Measurements from ENCODE around the gene RAET1L.
"Not testable (repeated sequence)": the region's sequence is repeated elsewhere in the genome, so short reads cannot be mapped to it uniquely, and the experiment has no call there.

RAET1L gene

GRCh38 chr6:150043501-150044412 lies 18.4 kb upstream of the RAET1L start:
- no peak for DNase-seq

GRCh38 chr6:150043096-150043495 lies 17.8 kb upstream of the RAET1L start:
- no peak for DNase-seq

DNA sequence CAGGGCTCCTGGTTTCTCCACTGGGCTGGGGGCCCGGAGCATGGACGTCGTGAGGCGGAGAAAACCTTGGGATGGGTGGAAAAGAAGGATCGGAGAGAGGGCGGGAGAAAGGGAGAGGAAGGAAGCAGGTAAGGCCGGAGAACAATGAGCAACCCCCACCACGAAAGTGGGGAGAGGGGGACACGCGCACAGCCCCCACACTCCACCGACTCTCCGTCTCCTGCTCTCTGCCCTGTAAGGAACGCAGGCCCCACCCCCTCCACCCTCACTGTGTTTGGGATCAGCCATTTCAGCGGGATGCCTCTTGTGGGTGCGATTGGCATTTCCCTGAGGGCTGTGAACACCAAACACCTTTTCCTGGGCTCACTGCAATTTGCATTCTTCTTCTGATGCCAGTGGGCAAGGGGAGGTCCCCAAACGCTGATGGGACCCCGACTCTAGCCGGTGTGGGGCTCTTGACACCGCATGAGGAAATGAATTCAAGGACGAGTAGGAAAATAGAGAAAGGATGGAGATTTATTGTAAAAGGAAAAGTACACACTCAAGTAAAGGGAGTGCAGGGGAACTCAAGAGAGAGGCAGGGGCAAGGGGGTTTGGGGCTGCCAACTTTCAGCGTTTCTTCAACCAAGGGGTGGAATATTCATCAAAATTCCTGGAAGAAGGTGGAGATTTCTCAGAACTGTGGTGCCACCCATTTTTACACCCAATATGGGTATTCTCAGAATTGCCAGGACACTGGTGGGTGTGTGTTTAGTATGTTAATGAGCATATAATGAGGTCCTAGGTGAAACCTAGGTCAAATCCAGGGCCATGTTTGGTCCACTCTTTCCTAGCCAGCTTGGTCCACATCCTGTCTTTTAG lies 13.1 kb upstream of the RAET1L start:
- DNase-seq = no peak

- no peak for DNase-seq
Measured at GRCh38 chr6:150037526-150038201, 12.3 kb upstream of the RAET1L start.

- no peak for DNase-seq
Measured at GRCh38 chr6:150036081-150036480, 10.7 kb upstream of the RAET1L start.

DNA sequence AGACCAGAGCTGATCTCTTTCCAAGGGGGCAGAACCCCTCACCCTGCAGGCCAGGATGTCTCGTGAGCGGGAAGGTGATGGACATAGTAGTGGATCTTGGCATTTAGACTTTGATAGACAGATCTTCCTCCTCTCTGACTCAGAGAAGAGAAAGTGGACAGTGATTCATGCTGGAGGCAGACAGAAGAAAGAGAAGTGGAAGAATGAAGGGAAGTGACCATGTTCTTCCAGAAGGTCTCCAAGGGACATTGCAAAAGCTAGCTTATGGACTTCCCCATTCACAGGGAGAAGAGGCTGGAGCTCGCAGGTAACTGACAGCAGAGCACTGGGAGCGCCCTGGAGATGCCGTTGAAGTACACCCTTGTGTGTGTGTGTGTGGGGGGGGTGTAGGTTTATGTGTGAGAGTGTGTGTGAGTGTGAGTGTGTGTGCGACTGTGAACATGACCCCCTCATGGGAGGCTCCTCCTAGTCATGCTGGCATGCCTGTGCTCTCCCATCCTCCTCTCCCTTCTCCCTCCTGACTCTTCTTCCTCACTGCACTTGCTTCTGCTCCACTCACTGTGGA lies 8.0 kb upstream of the RAET1L start:
- no peak for DNase-seq

DNA sequence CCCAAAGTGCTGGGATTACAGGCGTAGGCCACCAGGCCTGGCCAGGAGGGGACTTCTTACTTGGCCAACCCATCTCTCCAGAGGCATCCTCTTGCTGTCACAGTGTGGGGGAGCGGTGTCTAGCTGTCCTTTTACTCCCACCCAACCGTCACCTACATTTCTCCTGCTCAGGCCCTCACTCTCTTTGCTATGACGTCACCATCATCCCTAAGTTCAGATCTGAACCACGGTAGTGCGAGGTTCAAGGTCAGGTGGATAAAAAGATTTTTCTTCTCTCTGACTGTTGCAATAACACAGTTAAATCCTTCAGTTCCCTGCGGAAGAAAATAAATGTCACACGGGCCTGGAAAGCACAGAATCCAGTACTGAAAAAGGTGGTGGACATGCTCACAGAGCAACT lies 7.3 kb upstream of the RAET1L start:
- no peak for DNase-seq

- no peak for DNase-seq
Measured at GRCh38 chr6:150030611-150031010, 5.3 kb upstream of the RAET1L start.

DNA sequence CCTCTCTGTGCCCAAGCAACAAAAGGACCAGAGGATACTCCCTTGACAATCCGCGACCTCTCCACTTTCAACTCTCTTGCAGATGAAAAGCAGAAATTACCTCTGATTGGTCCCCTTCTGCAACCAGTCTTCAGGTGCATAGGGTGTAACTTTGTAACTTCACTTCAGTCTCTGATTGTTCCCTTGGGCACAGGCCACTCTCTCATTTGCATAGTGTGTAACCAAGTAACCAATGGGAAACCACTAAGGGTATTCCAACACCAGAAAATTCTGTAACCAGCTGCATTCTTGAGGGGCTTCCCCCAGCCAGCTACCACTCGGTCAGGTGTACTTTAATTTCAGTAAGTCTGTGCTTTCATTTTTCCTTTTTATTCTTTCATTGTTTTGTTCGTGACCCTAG lies 4.4 kb upstream of the RAET1L start:
- no peak for DNase-seq

DNA sequence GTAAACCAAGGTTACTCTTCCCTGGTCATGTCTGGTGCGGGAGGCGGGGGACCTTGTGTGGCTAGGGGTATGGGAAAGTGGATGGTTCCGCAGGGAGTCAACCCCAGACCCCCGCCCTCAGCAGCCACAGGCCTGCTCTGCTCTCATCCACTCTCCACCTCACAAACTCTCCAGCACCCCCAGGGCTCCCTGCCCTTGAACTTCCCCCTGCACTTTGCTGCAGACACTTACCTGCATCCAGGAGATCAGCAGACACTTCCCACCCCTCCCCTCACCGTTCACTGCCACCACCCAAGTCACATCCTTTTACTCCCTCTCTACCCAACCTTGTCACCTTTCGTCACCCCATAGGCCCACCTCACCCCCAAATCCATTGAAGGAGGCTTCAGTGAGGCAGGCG lies 3.9 kb upstream of the RAET1L start:
- DNase-seq = no peak

DNA sequence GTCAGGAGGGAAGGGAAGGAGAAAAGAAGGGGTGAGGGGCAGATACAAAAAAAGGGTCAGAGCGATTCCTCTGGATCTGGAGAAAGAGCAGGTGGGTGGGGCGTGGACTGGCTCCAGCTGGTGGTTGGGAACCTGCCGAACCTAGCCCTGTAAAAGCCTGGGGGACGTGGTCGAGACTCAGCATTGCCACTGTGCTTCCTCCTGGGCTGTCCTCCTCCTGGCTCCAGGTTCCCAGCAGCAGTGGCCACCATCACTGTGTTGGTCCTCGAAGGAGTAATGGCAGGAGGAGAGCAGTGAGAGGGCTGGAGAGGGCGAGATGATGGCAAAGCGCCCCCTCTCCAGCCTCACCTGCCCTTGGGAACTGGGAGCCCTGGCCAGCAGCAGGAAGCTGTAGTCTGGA lies 3.5 kb upstream of the RAET1L start:
- no peak for DNase-seq

GRCh38 chr6:150027806-150028565 lies 2.7 kb upstream of the RAET1L start:
- no peak for DNase-seq

- no peak for DNase-seq
Measured at GRCh38 chr6:150026976-150027805, 1.9 kb upstream of the RAET1L start.

DNA sequence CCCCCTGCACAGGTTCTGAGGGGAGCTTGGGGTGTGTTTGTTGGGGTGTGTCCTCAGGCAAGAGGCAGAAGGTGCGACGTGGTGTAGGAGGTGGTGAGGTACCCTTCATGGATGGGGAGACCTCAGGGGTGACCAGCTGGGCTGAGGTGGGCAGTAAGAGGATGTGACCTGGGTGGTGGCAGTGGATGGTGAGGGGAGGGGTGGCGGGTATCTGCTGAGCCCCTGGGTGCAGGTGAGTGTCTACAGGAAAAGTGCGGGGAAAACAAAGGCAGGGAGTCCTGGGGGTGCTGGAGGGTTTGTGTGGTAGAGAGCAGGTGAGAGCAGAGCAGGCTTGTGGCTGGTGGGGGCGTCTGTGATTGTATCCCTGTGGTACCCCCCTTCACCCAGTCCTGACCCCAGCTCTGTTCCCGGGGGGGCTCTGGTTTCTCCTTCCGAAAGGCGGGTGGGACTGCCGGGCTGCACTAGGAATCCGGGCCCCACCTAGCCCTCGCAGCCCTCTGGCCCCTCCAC lies 631 bp downstream of the RAET1L start:
- DNase-seq = no peak

DNA sequence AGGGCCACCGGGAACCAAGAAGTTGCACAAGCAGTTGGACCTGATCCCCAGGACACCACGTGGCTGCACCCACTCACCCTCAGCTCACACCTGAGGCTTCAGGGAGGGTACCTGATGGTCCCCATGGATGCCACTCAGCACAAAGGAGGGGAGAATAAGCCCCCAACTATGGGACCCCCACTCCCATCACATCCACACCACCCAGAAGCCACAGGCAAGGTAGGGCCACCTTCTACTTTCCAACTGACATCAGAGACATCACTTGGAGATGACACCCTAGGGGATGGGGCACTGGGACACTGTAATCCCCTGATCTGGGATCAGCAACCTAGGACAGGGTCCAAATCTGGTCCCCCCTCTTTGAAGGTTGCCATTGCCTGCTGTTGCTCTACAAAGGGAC lies 1.3 kb downstream of the RAET1L start:
- not testable (repeated sequence) for DNase-seq

- not testable (repeated sequence) for DNase-seq
Measured at GRCh38 chr6:150021870-150022269, 3.5 kb downstream of the RAET1L start.

DNA sequence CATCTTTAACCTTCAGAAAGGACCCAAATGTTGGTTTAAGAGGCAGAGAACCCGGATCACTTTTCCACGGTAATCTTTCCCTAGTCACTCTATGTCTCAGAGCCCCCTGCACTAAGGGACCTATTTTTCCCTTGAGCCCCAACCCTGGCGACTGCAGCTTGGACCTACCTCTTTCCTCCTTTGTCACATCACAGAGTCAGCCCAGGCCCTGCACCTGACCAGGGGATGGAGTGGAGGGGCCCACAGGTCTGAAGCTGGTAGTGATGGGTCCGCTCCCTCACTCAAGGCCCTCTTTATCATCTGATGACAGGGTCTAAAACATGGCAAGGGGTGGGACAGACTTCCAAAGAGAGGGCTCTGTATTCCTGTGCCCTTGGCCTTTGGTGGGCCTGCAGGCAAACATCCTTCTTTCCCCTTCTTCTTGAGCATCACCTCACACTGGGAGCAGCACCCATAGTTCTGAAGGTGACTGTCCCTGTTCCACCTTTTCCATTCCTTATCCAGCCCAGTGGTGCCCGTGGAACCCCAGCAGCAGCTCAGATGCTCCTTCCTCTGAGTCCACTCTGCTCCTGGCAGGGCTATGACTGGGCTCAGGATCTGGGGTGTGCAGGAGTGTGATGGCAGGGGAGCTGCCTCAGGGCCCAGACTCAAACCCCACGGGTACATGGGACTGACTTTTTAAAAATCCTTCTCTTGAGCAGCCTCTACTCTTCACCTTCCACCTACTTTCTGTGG lies 6.3 kb downstream of the RAET1L start:
- no peak for DNase-seq

DNA sequence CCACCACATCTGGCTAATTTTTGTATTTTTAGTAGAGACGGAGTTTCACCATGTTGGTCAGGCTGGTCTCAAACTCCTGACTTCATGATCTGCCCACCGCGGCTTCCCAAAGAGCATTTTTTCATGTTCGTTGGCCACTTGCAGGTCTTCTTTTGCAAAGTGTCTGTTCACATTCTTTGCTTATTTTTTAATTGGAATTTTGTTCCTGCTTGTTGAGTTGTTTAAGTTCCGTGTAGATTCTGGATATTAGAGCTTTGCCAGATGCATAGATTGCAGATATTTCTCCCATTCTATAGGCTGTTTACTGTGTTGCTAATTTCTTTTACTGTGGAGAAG lies 8.2 kb downstream of the RAET1L start:
- not testable (repeated sequence) for DNase-seq

GRCh38 chr6:150016324-150017185 lies 8.8 kb downstream of the RAET1L start:
- peak; percentile 71 for DNase-seq
